Activated naive CD4-positive, alpha-beta T cell treated with anti-CD3 and anti-CD28 coated beads, Interleukin-2, amount 50 U/mL, for 72 hours (primary cell): ENCODE data around the gene ZNF35. TPM values are rescaled to one million over a fixed set of nuclear protein-coding genes. Genes with fewer than 3 reads are reported as not detected.

Experiments used
- ATAC-seq, 2 donors: fragments of 150-1000 bp; cut with Tn5 transposase; 2 replicates each; pipeline ENCODE4 v1.10.0; 2021; ENCODE audit warnings: mild to moderate bottlenecking in 2 of 2, moderate library complexity in 2 of 2
- DNase-seq, 2 donors: peaks; one replicate each; pipeline ENCODE4 v3.0.0; 2021 to 2022; ENCODE audit warnings: low spot score in 2 of 2
- H3K27ac Mint-ChIP-seq, 2 donors: one replicate each; pipeline ENCODE4 v1.8.0; 2022; ENCODE audit warnings: mild to moderate bottlenecking in 2 of 2, mixed read lengths in 2 of 2
- H3K36me3 Mint-ChIP-seq, 2 donors: one replicate each; pipeline ENCODE4 v1.8.0; 2022; ENCODE audit warnings: mixed read lengths in 2 of 2
- H3K9me3 Mint-ChIP-seq, 2 donors: one replicate each; pipeline ENCODE4 v1.8.0; 2022; ENCODE audit warnings: mixed read lengths in 2 of 2
- total RNA-seq, 2 donors: library from RNA; stranded (reverse); gene quantifications; one replicate each; pipeline ENCODE4 v1.2.3, GENCODE V29; 2022

ZNF35 gene
- total RNA-seq, result 1 to 10 TPM; 1.0 to 3.5 TPM

- Mint-ChIP-seq H3K36me3 (peaks cover 33 to 56% of the 10 kb centered on the region in 2 donors), H3K9me3 (peaks cover 14 to 17% of the 10 kb centered on the region in 2 donors), H3K27ac (peak within 1 kb of the TSS; percentile 51 to 55)
- DNase-seq, result peak; percentile 46 to 56
- ATAC-seq, result peak; percentile 72 to 79
Measured at GRCh38 chr3:44648564-44649229, at the start of gene ZNF35. ZNF35 (plus strand) TSS chr3:44648732; CDS start chr3:44651068, 2,336 bp downstream.

GRCh38 chr3:44601749-44602148 is 46.8 kb upstream of the ZNF35 start:
- Mint-ChIP-seq H3K27ac (no peak overlapping the region), H3K9me3 (peaks cover 0 to 4% of the 10 kb centered on the region in 2 donors), H3K36me3 (no peaks in the 10 kb centered on the region)
- no peak for ATAC-seq
- no peak for DNase-seq

- Mint-ChIP-seq H3K27ac (no peak overlapping the region), H3K36me3 (no peaks in the 10 kb centered on the region), H3K9me3 (no peaks in the 10 kb centered on the region)
- DNase-seq (no peak), ATAC-seq (no peak)
Measured at GRCh38 chr3:44612678-44613077, 35.9 kb upstream of the ZNF35 start.

- ATAC-seq, result peak; percentile 93
- DNase-seq, result peak; percentile 57 to 75
- no peaks in the 10 kb centered on the region for H3K9me3 Mint-ChIP-seq
- H3K27ac Mint-ChIP-seq, result peak within 1 kb of the TSS; percentile 88 to 89
- peaks cover 9 to 12% of the 10 kb centered on the region in 2 donors for H3K36me3 Mint-ChIP-seq
Measured at GRCh38 chr3:44624749-44625480, 23.6 kb upstream of the ZNF35 start, which contains the start of gene ZNF197. ZNF197 (plus strand) TSS chr3:44625036; CDS start chr3:44629155, 4,119 bp downstream.

GRCh38 chr3:44628716-44629115 is 19.8 kb upstream of the ZNF35 start:
- no peak for DNase-seq
- H3K36me3 Mint-ChIP-seq, result peaks cover 41 to 43% of the 10 kb centered on the region in 2 donors

GRCh38 chr3:44632193-44632592 is 16.3 kb upstream of the ZNF35 start:
- peaks cover 7 to 16% of the 10 kb centered on the region in 2 donors for H3K9me3 Mint-ChIP-seq
- peaks cover 63 to 69% of the 10 kb centered on the region in 2 donors for H3K36me3 Mint-ChIP-seq
- no peak for ATAC-seq
- peak overlapping the region; percentile 1 to 6 for H3K27ac Mint-ChIP-seq
- DNase-seq, result no peak

More at GRCh38 chr3:44628716-44629115, 19.8 kb upstream of the ZNF35 start:
- H3K9me3 Mint-ChIP-seq, result no peaks in the 10 kb centered on the region
- no peak overlapping the region for H3K27ac Mint-ChIP-seq
- ATAC-seq, result no peak

GRCh38 chr3:44642337-44642736 is 6.2 kb upstream of the ZNF35 start:
- Mint-ChIP-seq H3K36me3 (peaks cover 63 to 72% of the 10 kb centered on the region in 2 donors), H3K27ac (no peak overlapping the region), H3K9me3 (peaks cover 45 to 51% of the 10 kb centered on the region in 2 donors)
- no peak for DNase-seq
- ATAC-seq, result peak in 1 of 2 donors; percentile 70

- DNase-seq (no peak), ATAC-seq (peak in 1 of 2 donors; percentile 40)
- no peak overlapping the region for H3K27ac Mint-ChIP-seq
- H3K9me3 Mint-ChIP-seq, result peaks cover 41 to 44% of the 10 kb centered on the region in 2 donors
- H3K36me3 Mint-ChIP-seq, result peaks cover 57 to 72% of the 10 kb centered on the region in 2 donors
Measured at GRCh38 chr3:44643024-44643423, 5.5 kb upstream of the ZNF35 start.

GRCh38 chr3:44647771-44648170 is 761 bp upstream of the ZNF35 start:
- ATAC-seq, result no peak
- H3K36me3 Mint-ChIP-seq, result peaks cover 36 to 58% of the 10 kb centered on the region in 2 donors

GRCh38 chr3:44649709-44650108 is 1.2 kb downstream of the ZNF35 start:
- H3K27ac Mint-ChIP-seq, result peak overlapping the region in 1 of 2 donors; percentile 50
- peaks cover 19 to 25% of the 10 kb centered on the region in 2 donors for H3K9me3 Mint-ChIP-seq
- ATAC-seq (no peak), DNase-seq (no peak)
- peaks cover 39 to 64% of the 10 kb centered on the region in 2 donors for H3K36me3 Mint-ChIP-seq

More at GRCh38 chr3:44647771-44648170, 761 bp upstream of the ZNF35 start:
- no peak for DNase-seq
- H3K27ac Mint-ChIP-seq, result peak overlapping the region in 1 of 2 donors; percentile 51
- H3K9me3 Mint-ChIP-seq, result peaks cover 19 to 23% of the 10 kb centered on the region in 2 donors

- Mint-ChIP-seq H3K27ac (no peak overlapping the region), H3K36me3 (peaks cover 64 to 70% of the 10 kb centered on the region in 2 donors), H3K9me3 (peaks cover 33 to 36% of the 10 kb centered on the region in 2 donors)
- ATAC-seq (no peak), DNase-seq (no peak)
Measured at GRCh38 chr3:44654039-44654438, 5.5 kb downstream of the ZNF35 start.

- Mint-ChIP-seq H3K9me3 (peaks cover 44 to 50% of the 10 kb centered on the region in 2 donors), H3K27ac (no peak overlapping the region)
- ATAC-seq, result no peak
Measured at GRCh38 chr3:44659015-44659414, 10.5 kb downstream of the ZNF35 start.

GRCh38 chr3:44659434-44659833 is 10.9 kb downstream of the ZNF35 start:
- no peak overlapping the region for H3K27ac Mint-ChIP-seq
- no peak for ATAC-seq
- DNase-seq, result no peak
- peaks cover 43 to 49% of the 10 kb centered on the region in 2 donors for H3K9me3 Mint-ChIP-seq
- peaks cover 72 to 79% of the 10 kb centered on the region in 2 donors for H3K36me3 Mint-ChIP-seq

More at GRCh38 chr3:44659015-44659414, 10.5 kb downstream of the ZNF35 start:
- peaks cover 73 to 79% of the 10 kb centered on the region in 2 donors for H3K36me3 Mint-ChIP-seq
- no peak for DNase-seq

GRCh38 chr3:44661189-44661588 is 12.7 kb downstream of the ZNF35 start:
- ATAC-seq (no peak), DNase-seq (no peak)
- peaks cover 79% of the 10 kb centered on the region in 2 donors for H3K36me3 Mint-ChIP-seq
- peaks cover 50 to 53% of the 10 kb centered on the region in 2 donors for H3K9me3 Mint-ChIP-seq
- H3K27ac Mint-ChIP-seq, result no peak overlapping the region

- peaks cover 47 to 52% of the 10 kb centered on the region in 2 donors for H3K36me3 Mint-ChIP-seq
- DNase-seq, result no peak
- no peak overlapping the region for H3K27ac Mint-ChIP-seq
- ATAC-seq, result no peak
- peaks cover 30 to 35% of the 10 kb centered on the region in 2 donors for H3K9me3 Mint-ChIP-seq
Measured at GRCh38 chr3:44665173-44665572, 16.6 kb downstream of the ZNF35 start.

- ATAC-seq (no peak), DNase-seq (no peak)
- H3K27ac Mint-ChIP-seq, result no peak overlapping the region
- H3K36me3 Mint-ChIP-seq, result peaks cover 40% of the 10 kb centered on the region in 2 donors
- peaks cover 23 to 29% of the 10 kb centered on the region in 2 donors for H3K9me3 Mint-ChIP-seq
Measured at GRCh38 chr3:44666346-44666745, 17.8 kb downstream of the ZNF35 start.

- Mint-ChIP-seq H3K9me3 (peaks cover 32% of the 10 kb centered on the region in 2 donors), H3K36me3 (peaks cover 31 to 41% of the 10 kb centered on the region in 2 donors), H3K27ac (no peak overlapping the region)
- ATAC-seq (no peak), DNase-seq (no peak)
Measured at GRCh38 chr3:44669760-44670159, 21.2 kb downstream of the ZNF35 start.
